ENCODE measurements around the gene GPX2. TPM values are rescaled to one million over a fixed set of nuclear protein-coding genes. Genes with fewer than 3 reads are reported as not detected.

Gene GPX2
- total RNA-seq, 1 donor from 2014 or later = not detected

- peaks cover 36% of the 10 kb centered on the region for H3K27me3 Mint-ChIP-seq
- no peak overlapping the region for H3K27ac Mint-ChIP-seq
- H3K4me3 Mint-ChIP-seq = no peak overlapping the region
- no peak for DNase-seq
- H3K4me1 Mint-ChIP-seq = no peaks in the 10 kb centered on the region
- intact Hi-C loops (cut with micrococcal nuclease) = no loop called here
- no peaks in the 10 kb centered on the region for H3K36me3 Mint-ChIP-seq (ENCODE audit: low read depth)
- H3K9me3 Mint-ChIP-seq = no peaks in the 10 kb centered on the region
Observed at GRCh38 chr14:64899958-64900357, 42.6 kb downstream of the GPX2 start.

GRCh38 chr14:64891839-64892375, 50.6 kb downstream of the GPX2 start:
- Mint-ChIP-seq H3K36me3 (ENCODE audit: low read depth) (no peaks in the 10 kb centered on the region), H3K4me1 (peaks cover 2% of the 10 kb centered on the region), H3K4me3 (no peak overlapping the region), H3K27me3 (peaks cover 36% of the 10 kb centered on the region), H3K27ac (no peak overlapping the region), H3K9me3 (no peaks in the 10 kb centered on the region)
- intact Hi-C loops (cut with micrococcal nuclease) = loop anchor here (5.0 kb wide), 3 partner anchors 70 to 220 kb away; no protein-coding TSS in a partner anchor
- peak; percentile 85 for DNase-seq

- Mint-ChIP-seq H3K36me3 (ENCODE audit: low read depth) (no peaks in the 10 kb centered on the region), H3K9me3 (no peaks in the 10 kb centered on the region), H3K4me1 (peaks cover 2% of the 10 kb centered on the region), H3K27ac (no peak overlapping the region), H3K27me3 (peaks cover 37% of the 10 kb centered on the region), H3K4me3 (no peak overlapping the region)
- intact Hi-C loops (cut with micrococcal nuclease) = loop anchor here (5.0 kb wide), 3 partner anchors 69 to 219 kb away; no protein-coding TSS in a partner anchor
- no peak for DNase-seq
Observed at GRCh38 chr14:64891173-64891838, 51.2 kb downstream of the GPX2 start.

- no peak overlapping the region for H3K4me3 Mint-ChIP-seq
- no peaks in the 10 kb centered on the region for H3K36me3 Mint-ChIP-seq (ENCODE audit: low read depth)
- no peak overlapping the region for H3K27ac Mint-ChIP-seq
- intact Hi-C loops (cut with micrococcal nuclease) = no loop called here
- H3K4me1 Mint-ChIP-seq = peaks cover 2% of the 10 kb centered on the region
- H3K9me3 Mint-ChIP-seq = no peaks in the 10 kb centered on the region
- no peak for DNase-seq
- H3K27me3 Mint-ChIP-seq = peaks cover 53% of the 10 kb centered on the region
Observed at GRCh38 chr14:64889352-64889751, 53.2 kb downstream of the GPX2 start.

Other genes starting within 250 kb of the GPX2 start
- 3.0 and 3.1 TPM in 2 replicates for gene PLEKHG3, start 238.3 kb downstream of the GPX2 start, total RNA-seq
- gene SPTB, start 62.8 kb downstream of the GPX2 start, total RNA-seq = not detected in 2 replicates
- 53.5 and 54.9 TPM in 2 replicates for gene CHURC1, start 28.3 kb downstream of the GPX2 start, total RNA-seq
- 6.2 and 6.9 TPM in 2 replicates for gene RAB15, start 29.6 kb upstream of the GPX2 start, total RNA-seq
- 18.9 and 19.1 TPM in 2 replicates for gene FNTB, start 44.1 kb upstream of the GPX2 start, total RNA-seq
- 122 and 128 TPM in 2 replicates for gene MAX, start 159.8 kb upstream of the GPX2 start, total RNA-seq

Measured in activated CD4-positive, alpha-beta T cell treated with anti-CD3 and anti-CD28 coated beads, Interleukin-2, amount 10 ng/mL, durations not matched to agents 24 days and 14 days (primary cell).